ENCODE measurements around the gene NSD1. TPM values are rescaled to one million over a fixed set of nuclear protein-coding genes. Genes with fewer than 3 reads are reported as not detected.
"Not testable (repeated sequence)": the region's sequence is repeated elsewhere in the genome, so short reads cannot be mapped to it uniquely, and the experiment has no call there.

Gene NSD1
- polyA plus RNA-seq, 1 donor: 68.7 TPM

GRCh38 chr5:177176175-177176711, 42.7 kb downstream of the NSD1 start:
- no peak for DNase-seq

DNA sequence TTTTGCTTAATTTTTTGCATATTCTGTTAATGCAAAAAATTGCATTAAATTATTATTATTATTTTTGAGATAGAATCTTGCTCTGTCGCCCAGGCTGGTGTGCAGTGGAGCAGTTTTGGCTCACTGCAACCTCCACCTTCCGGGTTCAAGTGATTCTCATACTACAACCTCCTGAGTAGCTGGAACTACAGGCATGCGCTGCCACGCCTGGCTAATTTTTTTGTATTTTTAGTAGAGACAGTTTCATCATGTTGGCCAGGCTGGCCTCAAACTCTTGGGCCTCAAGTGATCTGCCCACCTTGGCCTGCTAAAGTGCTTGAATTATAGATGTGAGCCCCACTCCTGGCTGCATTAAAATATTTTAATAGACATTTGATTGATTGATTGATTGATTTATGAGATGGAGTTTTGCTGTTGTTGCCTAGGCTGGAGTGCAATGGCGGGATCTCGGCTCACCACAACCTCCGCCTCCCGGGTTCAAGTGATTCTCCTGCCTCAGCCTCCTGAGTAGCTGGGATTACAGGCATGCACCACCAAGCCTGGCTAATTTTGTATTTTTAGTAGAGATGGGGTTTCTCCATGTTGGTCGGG, 44.4 kb downstream of the NSD1 start:
- DNase-seq: not testable (repeated sequence)

- no peak for DNase-seq
Measured at GRCh38 chr5:177178733-177179304, 45.2 kb downstream of the NSD1 start.

- DNase-seq: no peak
Measured at GRCh38 chr5:177179431-177179830, 45.9 kb downstream of the NSD1 start.

DNA sequence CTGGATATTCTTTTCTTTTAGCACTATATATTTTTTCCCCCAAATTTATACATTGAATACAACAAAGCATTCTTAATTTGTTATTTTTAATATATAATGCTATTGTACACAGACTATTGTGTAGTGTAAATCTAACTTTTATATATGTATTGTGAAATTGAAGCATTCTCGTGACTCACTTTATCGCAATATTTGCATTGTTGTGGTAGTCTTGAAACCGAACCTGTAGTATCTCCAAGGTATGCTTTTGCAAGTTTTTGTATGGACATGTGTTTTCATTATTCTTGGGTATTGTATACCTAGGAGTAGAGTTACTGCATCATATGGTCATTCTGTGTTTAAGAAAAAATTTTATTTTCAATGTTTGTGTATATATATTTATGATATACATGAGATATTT, 49.6 kb downstream of the NSD1 start:
- DNase-seq: no peak

DNA sequence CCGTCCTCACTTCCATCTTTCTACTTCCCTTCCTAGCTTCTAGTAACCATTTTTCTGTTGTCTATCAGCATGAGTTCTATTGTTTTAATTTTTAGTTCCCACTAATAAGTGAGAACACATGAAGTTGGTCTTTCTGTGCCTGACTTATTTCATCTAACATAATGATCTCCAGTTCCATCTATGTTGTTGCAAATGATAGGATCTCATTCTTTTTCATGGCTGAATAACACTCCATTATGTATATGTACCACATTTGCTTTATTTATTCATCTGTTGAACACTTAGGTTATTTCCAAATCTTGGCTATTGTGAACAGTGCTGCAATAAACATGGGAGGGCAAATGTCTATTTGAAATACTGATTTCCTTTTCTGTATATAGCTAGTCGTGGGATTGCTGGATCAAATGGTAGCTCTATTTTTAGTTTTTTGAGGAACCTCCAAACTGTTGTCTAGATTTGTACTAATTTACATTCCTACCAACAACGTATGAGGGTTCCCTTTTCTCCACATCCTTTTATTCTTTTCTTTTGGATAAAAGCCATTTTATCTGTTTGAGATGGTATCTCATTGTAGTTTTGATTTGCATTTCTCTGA, 50.3 kb downstream of the NSD1 start:
- DNase-seq: no peak

- DNase-seq: no peak
Measured at GRCh38 chr5:177185993-177186392, 52.4 kb downstream of the NSD1 start.

GRCh38 chr5:177186645-177187044, 53.1 kb downstream of the NSD1 start:
- DNase-seq: no peak

DNA sequence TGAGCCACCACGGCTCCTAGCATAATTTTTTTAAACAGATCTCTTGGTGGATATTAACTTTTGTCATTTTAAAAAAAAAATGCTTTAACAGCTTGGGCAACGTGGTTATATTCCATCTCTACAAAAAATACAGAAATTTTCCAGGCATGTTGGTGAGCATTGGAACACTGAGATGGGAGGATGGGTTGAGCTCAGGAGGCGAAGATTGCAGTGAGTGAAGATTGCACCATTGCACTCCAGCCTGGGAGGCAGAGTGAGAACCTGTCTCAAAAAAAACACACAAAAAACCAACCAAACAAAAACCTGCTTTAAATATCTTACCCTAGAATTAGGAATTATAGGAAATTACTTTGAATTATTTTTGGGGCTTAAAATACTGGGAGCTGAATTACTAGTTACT, 55.2 kb downstream of the NSD1 start:
- no peak for DNase-seq

DNA sequence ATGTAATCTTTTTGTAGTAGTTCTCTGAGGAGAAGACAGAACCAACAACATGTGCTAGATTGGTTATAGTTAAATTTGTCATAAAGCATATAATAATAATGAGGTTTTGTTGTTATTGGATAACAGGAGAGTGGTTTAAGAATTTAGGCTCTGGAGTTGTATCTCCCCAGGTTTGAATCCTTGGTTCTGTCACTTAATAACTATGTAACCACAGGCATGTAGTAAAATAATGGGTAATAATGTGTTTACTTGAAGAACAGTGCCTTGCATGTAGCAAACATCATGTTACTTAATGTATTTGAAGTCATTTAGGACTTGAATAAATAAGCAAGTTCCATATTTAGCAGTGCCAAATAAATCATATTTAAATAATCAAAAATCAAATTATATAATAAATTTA, 55.8 kb downstream of the NSD1 start:
- DNase-seq: no peak

DNA sequence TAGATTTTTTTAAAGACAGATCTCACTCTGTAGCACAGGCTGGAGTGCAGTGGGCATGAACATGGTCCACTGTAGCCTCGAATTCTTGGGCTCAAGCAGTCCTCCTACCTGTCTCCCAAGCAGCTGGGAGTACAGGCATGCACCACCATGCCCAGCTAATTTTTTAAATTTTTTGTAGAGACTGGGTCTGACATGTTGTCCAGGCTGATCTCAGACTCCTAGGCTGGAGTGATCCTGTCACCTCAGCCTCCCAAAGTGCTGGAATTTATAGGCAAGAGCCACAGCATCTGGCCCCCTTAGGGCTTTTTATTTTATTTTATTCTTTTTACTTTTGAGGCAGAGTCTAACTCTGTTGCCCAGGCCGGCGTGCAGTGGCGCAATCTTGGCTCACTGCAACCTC, 56.4 kb downstream of the NSD1 start:
- no peak for DNase-seq

- DNase-seq: peak; percentile 15
Measured at GRCh38 chr5:177194268-177194667, 60.7 kb downstream of the NSD1 start.

DNA sequence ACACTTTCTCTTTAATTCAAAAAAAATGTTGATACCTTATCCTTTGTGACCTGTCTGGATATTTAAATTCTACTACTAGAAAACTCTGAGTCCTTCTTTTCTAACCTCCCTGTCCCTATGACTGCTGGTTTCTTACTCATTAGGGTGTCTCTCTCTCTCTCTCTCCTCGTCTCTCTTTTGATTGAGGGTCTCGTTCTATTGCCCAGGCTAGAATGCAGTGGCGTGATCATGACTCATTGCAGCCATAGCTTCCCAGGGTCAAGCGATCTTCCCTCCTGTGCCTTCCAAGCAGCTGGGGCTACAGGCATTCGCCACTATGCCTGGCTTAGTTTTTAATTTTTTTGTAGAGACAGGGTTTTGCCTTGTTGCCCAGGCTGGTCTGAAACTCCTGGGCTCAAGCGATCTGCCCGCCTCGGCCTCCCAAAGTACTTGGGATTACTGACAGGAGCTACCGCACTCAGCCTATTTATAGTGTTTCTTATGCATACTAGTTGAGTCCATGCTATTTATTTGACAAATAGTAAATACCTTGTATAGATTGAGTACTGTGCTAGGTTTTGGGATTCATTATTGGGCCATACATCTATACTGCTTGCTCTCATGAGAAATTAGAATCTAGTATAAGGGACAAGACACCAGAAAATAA, 61.9 kb downstream of the NSD1 start:
- no peak for DNase-seq

- no peak for DNase-seq
Measured at GRCh38 chr5:177198738-177199137, 65.2 kb downstream of the NSD1 start.

GRCh38 chr5:177204281-177204680, 70.7 kb downstream of the NSD1 start:
- no peak for DNase-seq

DNA sequence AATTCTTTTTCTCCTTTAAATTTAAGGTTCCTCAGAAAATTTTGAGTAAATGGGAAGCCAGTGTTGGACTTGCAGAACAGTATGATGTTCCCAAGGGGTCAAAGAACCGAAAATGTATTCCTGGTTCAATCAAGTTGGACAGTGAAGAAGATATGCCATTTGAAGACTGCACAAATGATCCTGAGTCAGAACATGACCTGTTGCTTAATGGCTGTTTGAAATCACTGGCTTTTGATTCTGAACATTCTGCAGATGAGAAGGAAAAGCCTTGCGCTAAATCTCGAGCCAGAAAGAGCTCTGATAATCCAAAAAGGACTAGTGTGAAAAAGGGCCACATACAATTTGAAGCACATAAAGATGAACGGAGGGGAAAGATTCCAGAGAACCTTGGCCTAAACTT, 76.0 kb downstream of the NSD1 start:
- no peak for DNase-seq

GRCh38 chr5:177212242-177212641, 78.7 kb downstream of the NSD1 start:
- no peak for DNase-seq

GRCh38 chr5:177220576-177220975, 87.0 kb downstream of the NSD1 start:
- no peak for DNase-seq

DNA sequence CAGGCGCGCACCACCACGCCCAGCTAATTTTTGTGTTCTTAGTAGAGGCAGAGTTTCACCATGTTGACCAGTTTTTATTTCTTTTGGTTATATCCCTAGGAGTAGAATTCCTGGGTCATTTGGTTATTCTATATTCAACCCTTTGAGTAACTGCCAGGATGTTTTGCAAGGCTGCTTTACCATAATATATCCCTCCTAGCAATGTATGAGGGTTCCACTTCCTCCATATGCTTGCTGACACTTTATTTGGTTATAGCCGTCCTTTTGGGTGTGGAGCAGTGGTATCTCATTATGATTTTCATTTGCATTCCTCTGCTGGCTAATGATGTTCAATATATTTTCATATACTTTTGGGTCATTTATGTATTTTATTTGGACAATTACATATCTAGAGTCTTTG, 88.7 kb downstream of the NSD1 start:
- no peak for DNase-seq

- DNase-seq: no peak
Measured at GRCh38 chr5:177225798-177226197, 92.2 kb downstream of the NSD1 start.

- DNase-seq: no peak
Measured at GRCh38 chr5:177226860-177227259, 93.3 kb downstream of the NSD1 start.

DNA sequence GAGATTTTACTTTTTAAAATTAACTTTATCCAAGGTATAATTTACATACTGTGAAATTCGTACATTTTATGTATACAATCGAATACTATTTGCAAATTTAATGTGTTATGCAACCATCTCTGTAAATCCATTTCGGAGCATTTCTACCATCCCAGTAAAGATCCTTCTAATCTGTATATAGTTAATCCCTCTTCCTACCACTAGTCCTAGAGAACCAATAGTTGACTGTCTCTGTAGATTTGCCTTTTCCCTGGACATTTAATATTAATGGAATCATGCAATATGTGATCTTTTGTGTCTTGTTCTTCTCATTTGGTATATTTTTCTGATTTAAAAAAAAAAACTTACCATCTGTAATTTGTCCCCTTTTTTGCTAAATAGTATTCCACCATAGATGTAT, 95.2 kb downstream of the NSD1 start:
- DNase-seq: no peak

- no peak for DNase-seq
Measured at GRCh38 chr5:177230660-177231059, 97.1 kb downstream of the NSD1 start.

Data from left kidney (tissue), 2 donors.